Dedifferentiated amniotic fluid mesenchymal stem cell (primary cell): ENCODE data around the gene IGSF3.
"Not testable (repeated sequence)": the region's sequence is repeated elsewhere in the genome, so short reads cannot be mapped to it uniquely, and the experiment has no call there.

Experiments used
- DNase-seq: peaks from one replicate; pipeline ENCODE4 v3.0.0-alpha.2; 2016; ENCODE audit errors: extremely low spot score

IGSF3 gene

DNA sequence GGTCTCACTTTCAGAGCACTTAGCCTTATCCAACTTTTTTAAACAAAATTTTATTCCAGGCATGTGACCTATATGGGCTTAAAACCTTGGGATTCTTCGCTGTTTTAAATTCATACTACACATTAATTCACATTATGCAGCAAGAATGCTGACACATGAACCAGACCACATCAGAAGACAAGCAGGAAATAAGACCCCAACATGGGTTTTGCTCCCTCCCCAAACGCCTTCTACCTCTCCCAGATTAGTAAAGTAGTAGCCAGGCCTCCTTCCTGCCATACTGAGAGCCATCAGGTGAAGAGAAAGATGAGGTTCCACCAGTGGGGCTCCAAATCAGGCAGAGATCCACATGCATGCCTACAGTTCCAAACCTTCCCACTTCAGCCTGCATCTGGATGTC, 3.7 kb downstream of the IGSF3 start:
- DNase-seq: no peak

DNA sequence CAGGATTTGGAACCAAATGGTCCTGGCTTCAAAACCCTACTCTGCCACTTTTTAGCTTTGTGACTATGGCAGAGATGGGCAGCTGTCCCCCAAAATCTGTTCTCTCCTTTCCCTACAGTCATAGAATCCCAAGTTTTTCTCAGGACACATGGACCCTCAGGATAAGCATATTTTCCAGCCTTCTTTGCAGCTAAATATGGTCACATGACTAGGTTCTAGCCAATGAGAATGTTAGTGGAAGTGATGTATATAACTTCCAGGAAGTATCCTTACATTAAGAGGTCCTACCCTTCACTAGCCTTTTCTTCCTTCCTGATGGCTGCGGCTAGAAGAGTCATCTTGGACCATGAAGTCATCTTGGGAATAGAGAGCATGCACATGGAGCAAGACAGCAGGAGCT, 5.9 kb downstream of the IGSF3 start:
- no peak for DNase-seq

DNA sequence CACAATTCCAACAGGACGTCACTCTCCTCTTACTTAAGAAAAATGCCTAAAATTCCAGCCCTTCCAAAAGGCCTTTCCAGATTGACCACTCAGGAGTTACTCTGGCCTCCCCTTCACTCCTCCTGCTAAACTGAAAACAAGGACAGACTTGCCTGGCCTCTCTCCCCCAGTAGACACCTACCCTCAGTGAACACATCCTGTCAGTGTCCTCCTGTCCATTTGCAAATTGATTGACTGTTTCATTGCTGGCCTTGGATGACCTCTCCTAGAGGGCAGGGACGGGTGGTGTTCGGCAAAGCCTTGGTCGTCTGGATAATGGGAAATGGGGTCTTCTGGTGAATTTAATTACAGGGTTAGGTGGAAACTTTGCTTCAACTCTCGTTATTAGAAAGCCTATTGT, 8.9 kb downstream of the IGSF3 start:
- not testable (repeated sequence) for DNase-seq

DNA sequence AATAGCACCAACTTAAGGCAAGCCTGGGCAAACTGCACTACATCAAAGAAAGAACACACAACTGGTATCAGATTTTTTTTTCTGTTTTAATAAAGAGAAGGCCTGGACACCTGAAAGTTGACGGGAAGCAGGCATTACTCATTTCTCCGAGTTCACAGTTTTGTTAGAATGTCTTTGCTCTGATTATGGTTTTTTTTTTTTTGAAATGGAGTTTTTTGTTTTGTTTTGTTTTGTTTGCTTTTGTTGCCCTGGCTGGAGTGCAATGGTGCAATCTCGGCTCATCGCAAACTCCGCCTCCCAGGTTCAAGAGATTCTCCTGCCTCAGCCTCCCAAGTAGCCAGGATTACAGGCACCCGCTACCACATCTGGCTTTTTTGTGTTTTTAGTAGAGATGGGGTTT, 9.7 kb downstream of the IGSF3 start:
- not testable (repeated sequence) for DNase-seq

DNA sequence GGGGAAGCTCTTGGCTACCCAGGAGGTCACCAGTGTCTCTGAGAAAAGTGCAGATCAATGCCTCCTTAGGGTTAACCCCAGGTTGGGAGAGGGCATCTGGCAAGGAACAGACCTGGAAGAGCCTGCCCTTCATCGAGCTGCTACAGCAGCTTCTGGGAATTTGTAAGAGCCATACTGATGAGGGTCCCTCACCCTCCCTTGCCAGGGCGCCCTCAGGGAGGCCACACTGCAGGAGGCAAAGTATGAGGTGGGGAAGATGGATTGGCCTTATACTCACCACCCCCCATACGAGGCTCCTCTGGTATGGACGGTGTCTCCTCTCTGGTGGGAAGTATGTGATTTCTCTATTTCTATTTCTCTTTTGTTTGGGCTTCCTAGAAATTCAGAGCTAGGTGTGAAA, 13.2 kb downstream of the IGSF3 start:
- no peak for DNase-seq

DNA sequence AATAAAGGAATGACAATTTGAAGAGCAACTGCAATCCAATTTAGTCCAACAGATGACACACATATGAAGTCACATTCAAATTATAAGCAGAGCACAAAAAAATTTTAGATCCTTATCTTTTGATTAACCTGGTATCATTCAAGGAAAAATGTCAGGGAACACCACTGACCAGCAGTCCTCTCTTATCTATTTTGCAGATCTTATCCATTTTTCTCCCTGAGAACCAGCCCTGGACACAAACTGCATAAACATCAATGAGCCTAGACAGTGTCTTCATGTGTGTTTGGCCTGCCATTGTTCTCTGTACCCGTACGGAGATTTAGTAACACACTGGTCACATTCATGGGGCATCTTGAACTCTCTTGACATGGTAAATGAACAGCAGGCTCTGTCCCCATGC, 14.9 kb downstream of the IGSF3 start:
- not testable (repeated sequence) for DNase-seq

DNA sequence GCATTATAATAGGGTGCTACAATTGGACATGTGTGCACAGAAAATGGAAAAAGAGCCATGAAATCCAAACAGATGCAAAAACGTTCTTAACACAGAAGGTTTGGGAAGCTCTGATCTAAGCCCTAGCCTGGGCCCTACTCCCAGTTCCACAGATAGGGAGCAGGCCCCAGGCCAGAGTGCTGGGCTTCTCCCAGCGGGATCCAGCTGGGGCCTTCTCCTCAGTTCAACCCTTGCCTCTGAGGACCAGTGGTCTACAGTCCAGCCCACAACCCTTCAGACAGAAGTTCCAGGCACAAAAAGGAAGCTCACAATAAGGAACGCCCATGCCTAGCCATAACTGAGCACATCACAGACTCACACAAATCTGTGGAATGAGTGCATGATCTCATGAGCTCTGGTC, 16.8 kb downstream of the IGSF3 start:
- not testable (repeated sequence) for DNase-seq

DNA sequence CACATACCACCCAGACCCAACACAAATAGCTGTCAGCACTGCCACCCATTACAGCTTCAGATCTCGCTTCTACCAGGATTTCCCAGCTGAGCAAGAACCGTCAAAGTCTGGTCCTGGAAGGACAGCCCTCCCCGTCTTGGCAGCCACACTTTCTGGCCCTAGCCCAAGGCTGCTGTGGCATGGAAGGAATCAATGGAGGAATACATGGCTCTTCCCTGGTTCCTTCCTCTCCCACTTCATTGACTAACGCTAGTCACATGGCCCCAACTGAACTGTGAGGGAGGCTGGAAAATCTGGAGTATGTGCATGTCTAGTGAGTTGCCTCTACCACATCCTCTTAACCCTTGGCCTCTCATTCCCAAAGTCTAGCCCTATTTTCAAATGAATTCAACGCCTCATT, 18.5 kb downstream of the IGSF3 start:
- not testable (repeated sequence) for DNase-seq

DNA sequence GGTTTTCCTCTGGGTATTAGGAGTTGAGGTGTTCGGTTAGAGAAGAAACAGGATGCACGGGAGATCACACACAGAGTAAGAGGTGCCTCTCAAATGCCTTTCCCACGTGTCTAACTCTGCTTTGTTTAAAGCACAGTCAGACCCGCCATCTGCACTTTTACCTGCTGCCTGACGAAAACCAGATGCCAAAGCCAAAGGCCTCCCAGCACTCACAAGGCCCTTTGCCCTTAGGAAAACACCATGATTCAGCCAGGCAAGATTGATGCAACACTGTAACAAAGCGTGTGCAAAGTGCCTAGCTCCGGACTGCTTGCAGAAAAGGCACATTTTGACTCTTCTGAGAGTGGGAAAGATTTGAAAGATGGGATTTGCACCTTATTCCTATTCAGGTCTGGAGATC, 19.2 kb downstream of the IGSF3 start:
- not testable (repeated sequence) for DNase-seq

DNA sequence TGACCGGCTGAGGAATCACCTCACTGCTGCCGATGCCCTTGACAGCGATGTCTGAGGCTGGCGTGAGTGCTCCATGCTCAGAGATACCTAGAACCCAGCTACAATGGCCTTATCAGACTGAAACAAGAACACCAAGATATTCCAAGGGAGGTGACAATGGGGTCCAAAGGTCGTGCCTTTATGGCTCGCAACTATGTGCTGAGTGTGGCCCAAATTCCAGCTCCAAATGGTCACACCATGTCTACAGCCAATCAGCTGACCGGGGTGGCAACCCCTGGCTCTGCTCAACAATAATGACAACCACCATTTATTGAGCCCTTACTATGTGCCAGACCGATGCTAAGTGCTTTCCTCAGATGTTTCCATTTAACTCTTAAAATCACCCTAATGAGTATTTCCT, 20.3 kb downstream of the IGSF3 start:
- not testable (repeated sequence) for DNase-seq

DNA sequence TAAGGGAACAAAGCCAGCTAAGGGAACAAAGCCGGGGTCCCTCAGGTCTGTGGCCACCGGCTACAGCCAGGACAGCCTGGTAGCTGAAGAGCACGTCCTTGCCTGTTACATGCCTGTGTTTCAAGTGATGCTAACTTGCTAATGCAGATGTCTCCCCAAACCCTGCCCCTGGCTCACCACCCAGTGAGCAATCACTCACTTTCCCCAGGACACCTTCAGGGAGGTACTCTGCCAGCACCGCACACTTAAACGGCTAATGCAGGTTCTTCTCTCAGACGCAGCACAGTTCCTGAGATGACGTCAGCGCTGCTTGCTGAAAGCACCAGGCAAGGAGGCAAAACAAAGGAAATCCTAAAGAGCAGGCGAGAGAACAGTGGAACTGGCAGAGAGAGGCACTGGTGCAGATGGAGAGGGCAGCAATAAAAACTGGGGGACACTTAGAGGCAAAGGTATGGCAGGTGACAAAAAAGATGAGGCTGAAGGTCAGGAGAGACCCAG, 20.8 kb downstream of the IGSF3 start:
- DNase-seq: not testable (repeated sequence)

DNA sequence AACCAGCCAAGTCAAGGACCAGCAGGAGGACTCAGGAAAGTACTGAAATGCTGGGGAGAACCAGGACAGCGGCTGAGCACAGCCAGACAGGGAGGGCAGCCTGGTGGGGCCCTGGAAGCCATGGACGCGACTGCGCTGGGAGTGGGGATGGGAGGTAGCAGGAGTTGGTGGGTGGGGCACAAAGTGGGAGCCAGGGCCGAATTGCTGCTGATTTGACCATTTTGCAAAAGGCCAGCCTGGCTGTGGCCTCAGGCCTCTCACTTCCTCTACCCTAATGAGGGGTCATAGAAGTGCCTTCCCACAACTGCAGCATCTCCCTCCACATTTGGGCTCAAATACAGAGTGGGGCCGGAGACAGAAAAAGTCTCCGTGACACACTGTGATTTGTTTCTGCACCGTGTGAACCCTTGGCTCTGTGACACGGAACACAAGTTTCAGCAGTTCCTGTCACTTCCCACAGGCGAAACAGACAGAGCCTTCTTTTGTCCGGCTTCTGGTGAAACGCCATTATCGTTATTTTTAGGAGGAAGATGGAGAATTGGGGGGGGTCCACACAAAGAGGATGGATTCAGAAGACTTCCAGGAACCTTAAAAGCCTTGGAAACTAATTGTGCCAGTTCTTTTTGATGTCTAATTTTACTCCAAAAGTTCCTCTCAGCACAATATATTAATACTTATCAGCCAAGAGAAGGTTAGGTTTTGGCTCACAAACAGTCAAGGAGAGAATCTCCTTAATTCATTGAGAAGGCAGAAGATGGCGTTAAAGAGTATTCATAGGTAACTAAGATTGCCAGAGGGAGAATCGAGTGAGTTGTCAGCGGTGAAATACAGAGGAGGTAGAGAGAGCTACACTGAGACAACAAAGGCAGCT, 21.5 kb downstream of the IGSF3 start:
- not testable (repeated sequence) for DNase-seq

DNA sequence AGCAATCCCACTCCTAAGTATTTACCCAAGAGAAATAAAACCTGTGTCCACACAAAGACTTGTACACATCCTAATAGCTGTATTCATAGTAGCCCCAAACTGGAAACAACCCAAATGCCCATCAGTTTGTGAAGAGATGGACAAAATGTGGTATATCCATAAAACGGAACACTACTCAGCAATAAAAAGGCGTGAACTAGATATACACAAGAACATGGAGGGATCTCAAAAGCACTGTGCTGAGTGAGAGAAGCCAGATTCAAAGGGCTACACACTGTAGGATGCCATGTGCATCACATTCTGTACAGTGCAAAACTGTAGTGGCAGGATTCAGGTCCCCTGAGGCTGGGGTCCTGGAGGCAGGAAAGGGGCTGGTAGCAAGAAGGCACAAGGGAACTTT, 22.5 kb downstream of the IGSF3 start:
- DNase-seq: not testable (repeated sequence)

DNA sequence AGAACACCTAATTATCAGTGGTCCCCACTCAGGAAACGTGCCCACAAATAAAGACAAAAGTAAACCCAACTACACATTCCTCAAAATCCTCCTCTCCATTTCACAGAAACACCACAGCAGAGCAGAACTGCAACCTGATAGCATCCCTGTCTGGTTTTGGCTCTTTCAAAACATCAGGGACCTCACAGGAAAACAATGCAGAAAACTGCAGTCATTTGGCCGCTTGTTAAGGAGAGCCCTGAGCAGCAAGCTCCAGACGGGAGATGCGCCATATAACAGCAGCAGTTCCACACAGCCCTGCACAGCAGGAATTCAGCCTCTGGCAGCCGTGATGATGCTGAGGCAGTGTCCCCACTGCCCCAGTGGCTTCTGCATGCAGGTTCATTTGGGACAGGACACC, 23.4 kb downstream of the IGSF3 start:
- not testable (repeated sequence) for DNase-seq

DNA sequence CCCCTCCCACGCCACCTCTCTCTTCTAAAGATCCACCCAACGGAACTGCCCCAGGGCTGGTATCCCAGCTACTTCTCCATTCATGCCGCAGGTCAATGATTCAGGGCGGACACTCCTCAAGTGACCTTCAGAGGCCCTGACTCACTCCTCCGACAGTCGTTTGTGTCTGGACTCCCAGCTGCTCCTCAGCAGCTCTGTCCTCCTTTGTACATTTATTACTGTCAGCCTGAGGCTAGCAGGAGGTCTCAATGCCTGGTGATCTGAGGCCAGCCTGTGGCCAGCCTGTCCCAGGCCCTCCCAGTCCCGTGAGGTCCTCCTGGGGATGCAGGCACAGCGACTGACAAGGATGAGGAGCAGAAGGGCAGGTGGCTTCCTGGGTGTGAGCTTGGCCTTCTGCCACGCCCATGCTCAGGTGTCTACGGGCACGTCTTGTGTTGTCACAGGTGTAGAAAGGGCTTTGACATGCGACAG, 24.2 kb downstream of the IGSF3 start:
- DNase-seq: not testable (repeated sequence)

DNA sequence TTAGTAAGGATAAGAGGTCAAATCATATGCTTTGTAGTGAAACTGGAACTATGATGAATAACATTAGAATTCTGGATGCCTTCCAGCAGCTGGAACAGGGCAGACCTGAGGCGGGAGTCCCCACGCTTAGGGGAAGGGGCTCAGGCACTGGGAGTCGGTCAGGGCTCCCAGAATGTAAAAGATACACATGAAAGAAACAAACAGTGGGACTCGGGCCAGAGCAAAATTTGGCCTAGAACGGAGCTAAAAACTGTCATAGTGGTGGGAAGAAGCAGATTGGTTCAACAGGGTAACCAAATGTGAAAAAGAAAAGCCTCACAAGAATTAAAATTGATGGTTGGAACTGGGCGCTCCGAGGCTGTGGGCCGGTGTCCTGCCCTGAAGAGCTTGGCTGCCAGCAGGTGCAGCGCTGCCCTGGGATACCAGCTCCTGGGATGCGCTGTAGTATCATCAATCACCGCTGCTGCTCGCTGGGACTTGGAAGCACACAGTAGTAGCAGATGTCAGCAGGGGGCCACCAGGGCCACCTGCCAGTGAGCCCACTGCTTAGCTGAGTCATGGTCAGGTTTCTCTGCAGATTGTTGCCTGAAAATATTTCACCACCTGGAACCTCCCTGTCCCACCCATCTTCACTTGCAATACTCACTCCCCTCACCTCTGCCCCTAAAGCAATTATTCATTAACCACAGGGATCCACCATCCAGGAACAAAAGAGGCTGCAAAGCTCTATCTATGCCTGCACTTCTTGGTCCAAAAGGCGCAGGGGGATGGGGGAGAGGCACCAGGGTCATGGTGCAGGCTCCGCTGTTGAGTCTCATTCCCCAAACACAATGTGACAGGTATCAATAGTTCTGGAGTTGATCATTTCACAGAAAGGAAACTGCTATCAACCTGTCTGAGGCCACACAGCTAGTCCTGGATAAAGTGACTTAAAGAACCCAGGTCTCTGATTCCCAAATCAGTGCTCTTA, 24.9 kb downstream of the IGSF3 start:
- not testable (repeated sequence) for DNase-seq

DNA sequence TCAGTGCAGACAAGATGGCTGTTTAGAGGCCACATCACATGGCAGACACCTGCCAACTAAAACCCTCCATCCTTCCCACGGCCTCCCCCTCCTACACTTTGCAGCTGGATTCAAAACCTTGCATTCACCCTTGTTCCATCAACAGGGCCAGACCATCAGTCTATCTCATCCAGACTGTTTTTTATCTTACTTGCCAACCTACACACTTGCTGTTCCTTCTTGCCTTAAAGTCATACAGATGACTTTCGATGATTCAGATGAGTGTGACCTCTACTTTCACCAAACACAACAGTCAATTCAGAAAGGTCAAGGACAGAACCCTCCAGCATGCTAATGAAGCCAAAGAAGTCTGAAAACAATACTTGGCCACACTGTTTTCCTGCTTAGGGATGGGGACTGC, 29.9 kb downstream of the IGSF3 start:
- not testable (repeated sequence) for DNase-seq

DNA sequence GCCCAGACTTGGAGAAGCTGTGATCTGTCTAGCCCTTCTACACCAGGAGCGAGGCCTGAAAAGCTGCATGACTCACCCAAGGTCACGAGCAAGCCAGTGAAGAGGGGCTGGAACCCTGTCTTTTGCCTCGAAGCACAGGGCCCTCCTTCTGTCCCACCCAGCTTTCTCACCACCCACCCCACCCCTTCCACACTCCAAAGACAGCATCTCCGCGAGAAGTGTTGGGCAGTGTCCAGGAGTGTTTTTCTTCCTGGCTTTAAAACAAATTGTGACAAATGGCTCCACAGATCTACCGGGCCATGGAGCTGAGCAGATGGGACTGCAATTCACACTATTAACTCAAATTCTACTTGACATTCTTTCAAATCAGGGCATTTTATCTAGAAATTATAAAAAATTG, 30.9 kb downstream of the IGSF3 start:
- DNase-seq: not testable (repeated sequence)

DNA sequence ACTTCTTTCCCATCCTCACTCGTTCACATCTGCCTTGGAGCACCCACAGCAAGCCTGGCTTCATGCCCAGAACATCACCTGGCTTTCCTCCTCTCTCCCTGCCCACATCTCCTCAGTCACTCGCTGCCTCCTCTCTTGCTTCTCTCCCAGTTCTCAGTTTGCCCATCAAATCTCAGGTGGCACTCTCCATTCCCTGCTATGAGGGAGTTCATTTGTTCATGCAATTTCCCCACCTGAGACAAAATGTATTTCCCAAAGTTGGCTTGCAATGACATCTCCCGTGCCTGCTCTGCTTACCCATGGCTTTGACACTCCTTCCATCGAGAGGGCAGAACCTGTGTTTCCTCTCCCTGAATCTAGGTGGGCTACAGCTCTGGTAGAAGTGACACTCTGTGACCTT, 33.1 kb downstream of the IGSF3 start:
- DNase-seq: not testable (repeated sequence)

DNA sequence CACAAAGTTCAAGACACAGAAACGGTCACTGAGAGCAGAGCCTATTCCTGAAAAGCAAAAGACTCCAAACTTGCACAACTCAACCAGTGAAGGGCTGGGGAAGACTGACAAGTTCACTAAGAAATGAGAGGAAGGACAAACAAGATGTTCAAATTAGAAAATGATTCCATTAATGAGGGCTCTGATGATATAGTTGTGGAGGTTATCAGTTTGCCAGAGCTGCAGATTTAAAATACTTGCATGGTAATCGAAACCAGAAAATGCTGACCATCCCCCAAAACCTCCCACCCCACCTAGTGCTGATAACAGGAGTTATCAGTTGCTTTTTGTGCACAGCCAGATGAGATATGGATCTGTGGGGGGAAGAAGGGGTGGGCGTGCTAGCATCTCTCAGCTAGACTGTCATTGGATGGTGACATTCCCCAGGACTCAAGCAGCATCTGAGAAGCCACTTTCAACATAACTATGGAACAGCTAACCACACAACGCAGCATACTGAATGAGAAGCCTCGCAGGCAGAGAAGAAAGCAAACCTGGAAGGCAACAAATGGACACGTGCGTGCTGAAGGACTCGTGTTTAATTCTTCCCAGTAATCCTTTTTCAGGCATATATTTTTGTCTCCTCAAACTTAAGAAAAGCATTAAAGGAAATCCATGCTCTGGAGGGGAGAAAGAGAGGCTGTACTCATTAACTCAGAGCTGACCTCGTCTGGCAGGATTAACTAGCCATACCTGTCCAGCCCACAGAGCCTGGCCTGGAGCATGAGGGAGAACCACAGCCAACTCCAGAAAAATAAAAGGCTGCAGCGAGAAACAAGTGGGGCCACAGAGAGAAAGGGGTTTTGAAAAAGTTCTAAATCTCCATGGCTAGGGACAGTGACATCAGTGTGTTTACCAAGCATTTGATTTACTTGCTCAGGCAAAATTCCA, 35.3 kb downstream of the IGSF3 start:
- not testable (repeated sequence) for DNase-seq

DNA sequence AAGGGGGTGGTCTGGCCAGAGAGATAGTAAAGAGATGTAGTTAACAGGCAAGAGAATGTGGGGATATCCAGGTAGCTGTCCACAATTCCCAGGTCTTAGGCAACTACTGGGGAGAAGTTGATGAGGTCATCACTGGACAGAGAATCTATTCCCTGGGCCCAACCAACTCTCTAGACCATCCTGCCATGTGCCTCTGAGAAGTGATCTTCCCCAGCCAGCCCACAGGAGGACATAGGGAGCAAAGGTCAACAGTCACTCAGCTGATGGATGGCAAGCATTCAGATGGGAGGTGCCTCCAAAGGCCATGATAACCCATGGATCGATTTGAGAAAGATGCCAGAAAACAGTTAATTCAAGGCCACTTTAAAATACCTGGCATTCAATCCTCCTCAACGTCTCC, 36.0 kb downstream of the IGSF3 start:
- DNase-seq: not testable (repeated sequence)
